MCF 10A (cell line): ENCODE results near the gene CHD9. TPM values are rescaled to one million over a fixed set of nuclear protein-coding genes. Genes with fewer than 3 reads are reported as not detected.

ENCODE experiments used
- BruUV-seq: library from RNA; stranded (reverse); fragments of 400-500 nt; replicated peaks from 2 replicates; lab custom pipeline; 2021; lab: Mats Ljungman, UMichigan
- CTCF ChIA-PET: fragments of 300-600 bp; sonication (Branson Sonifier 250); formaldehyde crosslinking; extraction: SDS; loops from one replicate; lab custom pipeline; 2021; ENCODE audit warnings: antibody characterized with exemption, inconsistent platforms; lab: Yijun Ruan, JAX
- POLR2A ChIA-PET: fragments of 300-600, 350-650 bp; sonication (Branson Sonifier 250); formaldehyde crosslinking; extraction: SDS; loops from one replicate; lab custom pipeline; 2020; ENCODE audit warnings: antibody characterized with exemption, inconsistent platforms; lab: Yijun Ruan, JAX
- DNase-seq: peaks from one replicate; pipeline ENCODE4 v3.0.0-alpha.2; 2018; ENCODE audit not compliant: unreplicated experiment
- H3K27ac Mint-ChIP-seq: one replicate; pipeline ENCODE4 v1.8.0; 2022; ENCODE audit warnings: mild to moderate bottlenecking, low read depth, mixed read lengths; ENCODE audit not compliant: unreplicated experiment
- H3K27me3 Mint-ChIP-seq: one replicate; pipeline ENCODE4 v1.8.0; 2022; ENCODE audit warnings: mixed read lengths; ENCODE audit not compliant: insufficient read depth, unreplicated experiment
- H3K36me3 Mint-ChIP-seq: one replicate; pipeline ENCODE4 v1.8.0; 2022; ENCODE audit warnings: mild to moderate bottlenecking, moderate library complexity, mixed read lengths; ENCODE audit not compliant: insufficient read depth, unreplicated experiment
- H3K4me1 Mint-ChIP-seq: one replicate; pipeline ENCODE4 v1.8.0; 2022; ENCODE audit warnings: mixed read lengths; ENCODE audit not compliant: insufficient read depth, unreplicated experiment
- H3K4me3 Mint-ChIP-seq: one replicate; pipeline ENCODE4 v1.8.0; 2022; ENCODE audit warnings: mild to moderate bottlenecking, moderate library complexity, mixed read lengths; ENCODE audit not compliant: unreplicated experiment
- H3K9me3 Mint-ChIP-seq: one replicate; pipeline ENCODE4 v1.8.0; 2022; ENCODE audit warnings: mixed read lengths; ENCODE audit not compliant: unreplicated experiment
- intact Hi-C: fragments of 100-400 bp; cut with micrococcal nuclease; formaldehyde crosslinking; loops from 2 replicates; pipeline ENCODE4 v1.14.1; 2022
- total RNA-seq: library from RNA; stranded (reverse); gene quantifications from 2 replicates; pipeline ENCODE4 v1.2.3, GENCODE V29; 2022
- TF ChIP-seq, protein P1 (sequence below): fragments of 200-600 bp; IDR thresholded peaks from one replicate; pipeline ENCODE4 v1.8.0; 2022; ENCODE audit warnings: antibody characterized with exemption, mild to moderate bottlenecking; ENCODE audit not compliant: unreplicated experiment

The CHD9 gene
- total RNA-seq, 1 experiment from 2014 or later: 62.8 TPM

DNA sequence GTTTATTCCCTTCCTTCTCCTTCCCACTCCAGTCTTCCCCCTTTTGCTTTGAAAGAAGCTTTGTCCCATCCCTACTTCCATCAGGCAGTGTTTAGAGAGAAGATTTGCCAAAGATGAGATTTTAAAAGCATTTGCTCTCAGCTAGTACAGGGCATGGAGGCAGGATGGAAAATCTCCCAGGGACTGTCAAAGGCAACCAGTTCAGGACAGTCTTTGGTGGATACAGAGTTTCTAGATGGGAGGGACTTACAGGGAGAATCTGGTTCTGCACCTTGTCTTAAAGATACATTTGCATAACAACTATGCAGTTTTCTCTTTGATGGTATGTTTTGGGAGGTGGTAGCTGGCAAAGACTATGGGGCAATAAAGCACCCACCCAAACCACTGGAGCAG is 26.2 kb downstream of the CHD9 start:
- CTCF ChIA-PET: interaction anchor here (1.3 to 3.5 kb wide), 4 partner anchors 19 to 126 kb away, joined by 4 to 26 read pairs (median 20); partner anchors contain the start of gene CHD9
- H3K36me3 Mint-ChIP-seq: peaks cover 8% of the 10 kb centered on the region
- intact Hi-C loops: no loop called here
- TF ChIP-seq, protein P1, sequence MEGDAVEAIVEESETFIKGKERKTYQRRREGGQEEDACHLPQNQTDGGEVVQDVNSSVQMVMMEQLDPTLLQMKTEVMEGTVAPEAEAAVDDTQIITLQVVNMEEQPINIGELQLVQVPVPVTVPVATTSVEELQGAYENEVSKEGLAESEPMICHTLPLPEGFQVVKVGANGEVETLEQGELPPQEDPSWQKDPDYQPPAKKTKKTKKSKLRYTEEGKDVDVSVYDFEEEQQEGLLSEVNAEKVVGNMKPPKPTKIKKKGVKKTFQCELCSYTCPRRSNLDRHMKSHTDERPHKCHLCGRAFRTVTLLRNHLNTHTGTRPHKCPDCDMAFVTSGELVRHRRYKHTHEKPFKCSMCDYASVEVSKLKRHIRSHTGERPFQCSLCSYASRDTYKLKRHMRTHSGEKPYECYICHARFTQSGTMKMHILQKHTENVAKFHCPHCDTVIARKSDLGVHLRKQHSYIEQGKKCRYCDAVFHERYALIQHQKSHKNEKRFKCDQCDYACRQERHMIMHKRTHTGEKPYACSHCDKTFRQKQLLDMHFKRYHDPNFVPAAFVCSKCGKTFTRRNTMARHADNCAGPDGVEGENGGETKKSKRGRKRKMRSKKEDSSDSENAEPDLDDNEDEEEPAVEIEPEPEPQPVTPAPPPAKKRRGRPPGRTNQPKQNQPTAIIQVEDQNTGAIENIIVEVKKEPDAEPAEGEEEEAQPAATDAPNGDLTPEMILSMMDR: no peak
- peak overlapping the region; percentile 64 for H3K4me3 Mint-ChIP-seq
- H3K27ac Mint-ChIP-seq: peak overlapping the region; percentile 84
- no TSS peak for BruUV-seq
- no peaks in the 10 kb centered on the region for H3K9me3 Mint-ChIP-seq
- H3K27me3 Mint-ChIP-seq: no peaks in the 10 kb centered on the region
- peaks cover 68% of the 10 kb centered on the region for H3K4me1 Mint-ChIP-seq
- POLR2A ChIA-PET: interaction anchor here (0.6 to 9.9 kb wide), 18 partner anchors 9 to 136 kb away, joined by 3 to 100 read pairs (median 4); partner anchors contain the start of genes CHD9 and CHD9NB
- no peak for DNase-seq

GRCh38 chr16:53081686-53082407 is 27.1 kb downstream of the CHD9 start:
- Mint-ChIP-seq H3K36me3 (peaks cover 8% of the 10 kb centered on the region), H3K4me1 (peaks cover 69% of the 10 kb centered on the region), H3K9me3 (no peaks in the 10 kb centered on the region), H3K27ac (peak overlapping the region; percentile 98), H3K27me3 (no peaks in the 10 kb centered on the region), H3K4me3 (no peak overlapping the region)
- no TSS peak for BruUV-seq
- ChIA-PET POLR2A (interaction anchor here (1.7 to 9.9 kb wide), 7 partner anchors 8 to 127 kb away, joined by 3 to 100 read pairs (median 22); partner anchors contain the start of genes CHD9 and CHD9NB), CTCF (interaction anchor here (1.0 to 5.8 kb wide), 7 partner anchors 18 to 125 kb away, joined by 3 to 34 read pairs (median 14); partner anchors contain the start of gene CHD9)
- TF ChIP-seq, protein P1: no peak
- DNase-seq: no peak
- intact Hi-C loops: no loop called here

GRCh38 chr16:53082509-53082908 is 27.7 kb downstream of the CHD9 start:
- H3K9me3 Mint-ChIP-seq: no peaks in the 10 kb centered on the region
- TF ChIP-seq, protein P1: no peak

GRCh38 chr16:53083119-53083518 is 28.3 kb downstream of the CHD9 start:
- DNase-seq: no peak
- no peak overlapping the region for H3K4me3 Mint-ChIP-seq

More at GRCh38 chr16:53082509-53082908, 27.7 kb downstream of the CHD9 start:
- H3K36me3 Mint-ChIP-seq: peaks cover 10% of the 10 kb centered on the region
- POLR2A ChIA-PET: interaction anchor here (4.0 to 9.9 kb wide), 3 partner anchors 17 to 126 kb away, joined by 28 to 100 read pairs (median 57); partner anchors contain the start of genes CHD9 and CHD9NB
- DNase-seq: no peak
- H3K27me3 Mint-ChIP-seq: no peaks in the 10 kb centered on the region
- CTCF ChIA-PET: interaction anchor here (1.0 to 5.8 kb wide), 4 partner anchors 13 to 47 kb away, joined by 3 to 34 read pairs (median 4); partner anchors contain the start of gene CHD9
- H3K4me3 Mint-ChIP-seq: no peak overlapping the region
- intact Hi-C loops: no loop called here
- peak overlapping the region; percentile 98 for H3K27ac Mint-ChIP-seq
- BruUV-seq: no TSS peak
- H3K4me1 Mint-ChIP-seq: peaks cover 69% of the 10 kb centered on the region

More at GRCh38 chr16:53083119-53083518, 28.3 kb downstream of the CHD9 start:
- no peaks in the 10 kb centered on the region for H3K9me3 Mint-ChIP-seq
- ChIA-PET POLR2A (interaction anchor here (1.1 to 9.9 kb wide), 8 partner anchors 10 to 125 kb away, joined by 3 to 100 read pairs (median 6); partner anchors contain the start of genes CHD9 and CHD9NB), CTCF (interaction anchor here (0.7 to 5.8 kb wide), 5 partner anchors 13 to 125 kb away, joined by 3 to 34 read pairs (median 4); partner anchors contain the start of gene CHD9)
- TF ChIP-seq, protein P1: no peak
- intact Hi-C loops: no loop called here
- H3K4me1 Mint-ChIP-seq: peaks cover 67% of the 10 kb centered on the region
- peak overlapping the region; percentile 98 for H3K27ac Mint-ChIP-seq
- H3K27me3 Mint-ChIP-seq: no peaks in the 10 kb centered on the region
- H3K36me3 Mint-ChIP-seq: peaks cover 16% of the 10 kb centered on the region
- no TSS peak for BruUV-seq
